DND-41 (cell line): ENCODE data around the gene NDOR1.

ENCODE experiments used
- ATAC-seq: fragments of 200-7000 bp; cut with Tn5 transposase; 3 replicates; pipeline ENCODE4 v1.9.1; 2021; ENCODE audit warnings: low read depth; ENCODE audit not compliant: insufficient read depth
- DNase-seq: peaks from one replicate; pipeline ENCODE4 v3.0.0-alpha.2; 2020
- H2AFZ ChIP-seq: 2 replicates; pipeline ENCODE4 v1.6.0; 2012; ENCODE audit warnings: low read depth, low read length
- H3K27ac ChIP-seq: 2 replicates; pipeline ENCODE4 v1.5.1; 2012; ENCODE audit warnings: low read length, inconsistent platforms
- H3K27me3 ChIP-seq: fragments of 200-600 bp; sonication (generic); 2 replicates; pipeline ENCODE4 v1.6.0; 2012; ENCODE audit warnings: low read length, mild to moderate bottlenecking, inconsistent platforms; ENCODE audit not compliant: insufficient read depth, poor library complexity
- H3K36me3 ChIP-seq: 2 replicates; pipeline ENCODE4 v1.5.1; 2012; ENCODE audit warnings: low read length, inconsistent platforms; ENCODE audit not compliant: insufficient read depth
- H3K4me1 ChIP-seq: 2 replicates; pipeline ENCODE4 v1.5.1; 2012; ENCODE audit warnings: mild to moderate bottlenecking, low read length; ENCODE audit not compliant: insufficient read depth
- H3K4me2 ChIP-seq: 2 replicates; pipeline ENCODE4 v1.6.0; 2012; ENCODE audit warnings: mild to moderate bottlenecking, moderate library complexity, low read length, inconsistent platforms; ENCODE audit not compliant: insufficient read depth
- H3K4me3 ChIP-seq, 2 experiments: fragments of 200-600 bp in 1 of 2; shearing (Covaris generic) in 1 of 2; 2 replicates each; pipeline ENCODE4 v1.5.1; 2012 to 2016; ENCODE audit warnings: inconsistent platforms in 2 of 2, low read length in 2 of 2, mild to moderate bottlenecking in 2 of 2, low read depth in 1 of 2, moderate library complexity in 1 of 2
- H3K79me2 ChIP-seq: 2 replicates; pipeline ENCODE4 v1.6.0; 2012; ENCODE audit warnings: low read length, inconsistent platforms; ENCODE audit not compliant: insufficient read depth
- H3K9ac ChIP-seq: 2 replicates; pipeline ENCODE4 v1.6.0; 2012; ENCODE audit warnings: low read depth, mild to moderate bottlenecking, inconsistent platforms, low read length, moderate library complexity
- H3K9me3 ChIP-seq: 2 replicates; pipeline ENCODE4 v1.5.1; 2012; ENCODE audit warnings: low read length, moderate library complexity, mild to moderate bottlenecking, inconsistent platforms; ENCODE audit not compliant: insufficient read depth, severe bottlenecking
- H4K20me1 ChIP-seq: 2 replicates; pipeline ENCODE4 v1.6.0; 2012; ENCODE audit warnings: low read length; ENCODE audit not compliant: insufficient read depth
- CTCF ChIP-seq: IDR thresholded peaks from 2 replicates; pipeline ENCODE4 v1.5.1; 2012; ENCODE audit warnings: borderline replicate concordance, low read length, moderate library complexity, mild to moderate bottlenecking; ENCODE audit not compliant: poor library complexity, severe bottlenecking; ENCODE audit errors: extremely low read depth
- EZH2 ChIP-seq: IDR thresholded peaks from 3 replicates; pipeline ENCODE4 v1.6.1; 2012; ENCODE audit warnings: borderline replicate concordance, low read depth, mild to moderate bottlenecking, moderate library complexity, low read length, inconsistent platforms; ENCODE audit not compliant: severe bottlenecking

Gene NDOR1

DNA sequence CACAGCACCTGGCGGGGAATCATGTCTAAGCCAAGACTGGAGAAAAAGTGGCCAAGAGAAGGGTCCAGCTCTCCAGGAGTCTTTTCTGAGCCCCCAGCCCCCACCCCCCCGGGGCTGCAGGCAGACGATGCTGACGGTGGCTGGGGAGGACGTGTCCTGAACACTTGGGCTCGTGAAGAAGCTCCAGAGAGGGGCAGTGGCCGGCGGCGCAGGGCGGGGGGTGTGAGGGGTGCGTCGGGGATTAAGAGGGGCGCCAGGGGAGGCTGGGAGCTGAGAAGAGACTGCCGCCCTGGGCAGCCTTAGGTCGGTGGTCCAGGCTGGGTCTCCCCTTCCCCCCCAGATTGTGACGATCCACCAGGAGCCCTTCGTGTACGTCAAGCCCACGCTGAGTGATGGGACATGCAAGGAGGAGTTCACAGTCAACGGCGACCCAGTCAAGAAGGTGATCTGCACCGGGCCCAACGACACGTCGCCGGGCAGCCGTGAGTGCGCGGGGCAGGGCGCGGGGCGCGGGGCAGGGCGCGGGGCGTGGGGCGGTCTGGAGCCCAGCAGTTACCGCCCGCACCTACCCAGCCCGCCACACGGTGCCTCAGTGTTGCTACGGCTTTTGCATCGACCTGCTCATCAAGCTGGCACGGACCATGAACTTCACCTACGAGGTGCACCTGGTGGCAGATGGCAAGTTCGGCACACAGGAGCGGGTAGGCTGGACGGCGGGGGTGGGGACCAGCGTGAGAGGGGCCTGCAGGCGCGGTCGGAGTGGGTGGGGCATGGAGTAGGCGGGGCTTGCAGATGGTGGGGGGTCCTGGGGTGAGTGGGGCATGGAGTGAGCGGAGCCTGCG is 44.6 kb upstream of the NDOR1 start:
- Histone ChIP-seq H3K4me1 (no peaks in the 10 kb centered on the region), H3K79me2 (no peaks in the 10 kb centered on the region), H3K27me3 (no peaks in the 10 kb centered on the region), H3K4me3 (no peak overlapping the region), H3K4me2 (no peak overlapping the region), H3K9ac (no peak overlapping the region), H2AFZ (no peak overlapping the region), H3K36me3 (no peaks in the 10 kb centered on the region), H3K27ac (no peak overlapping the region), H4K20me1 (peaks cover 9% of the 10 kb centered on the region; the same call in 1 of the 2 replicates), H3K9me3 (no peaks in the 10 kb centered on the region)
- TF ChIP-seq EZH2 (no peak), CTCF (no peak)
- ATAC-seq, result no peak
- no peak for DNase-seq

DNA sequence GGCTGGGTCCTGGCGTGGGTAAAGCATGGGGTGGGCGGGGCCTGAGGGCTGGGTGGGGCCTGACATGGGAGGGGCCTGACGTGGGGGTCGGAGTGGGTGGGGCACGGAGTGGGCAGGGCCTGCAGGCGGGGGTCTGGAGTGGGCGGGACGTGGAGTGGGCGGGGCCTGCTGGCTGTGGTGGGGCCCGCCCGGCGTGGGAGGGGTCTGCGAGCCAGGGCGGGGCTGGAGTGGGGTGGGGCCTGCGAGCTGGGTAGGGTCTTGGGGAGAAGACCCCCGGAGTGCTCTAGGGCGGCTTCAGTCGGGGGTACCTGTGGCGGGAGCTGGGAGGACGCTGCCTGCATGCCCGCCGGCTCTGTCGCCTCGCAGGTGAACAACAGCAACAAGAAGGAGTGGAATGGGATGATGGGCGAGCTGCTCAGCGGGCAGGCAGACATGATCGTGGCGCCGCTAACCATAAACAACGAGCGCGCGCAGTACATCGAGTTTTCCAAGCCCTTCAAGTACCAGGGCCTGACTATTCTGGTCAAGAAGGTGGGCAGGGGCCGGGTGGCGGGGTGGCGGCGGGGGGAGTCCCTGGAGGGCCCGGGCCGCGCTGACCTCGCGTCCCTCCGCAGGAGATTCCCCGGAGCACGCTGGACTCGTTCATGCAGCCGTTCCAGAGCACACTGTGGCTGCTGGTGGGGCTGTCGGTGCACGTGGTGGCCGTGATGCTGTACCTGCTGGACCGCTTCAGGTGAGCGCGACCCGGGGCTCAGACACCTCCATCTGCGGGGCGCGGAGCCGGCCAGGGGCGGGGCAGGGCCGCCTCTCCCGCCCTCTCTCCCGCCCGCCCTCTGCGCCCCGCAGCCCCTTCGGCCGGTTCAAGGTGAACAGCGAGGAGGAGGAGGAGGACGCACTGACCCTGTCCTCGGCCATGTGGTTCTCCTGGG is 43.7 kb upstream of the NDOR1 start:
- no peaks in the 10 kb centered on the region for H3K36me3 ChIP-seq
- ATAC-seq (no peak), DNase-seq (no peak)
- no peaks in the 10 kb centered on the region for H3K4me1 ChIP-seq
- H3K9ac ChIP-seq, result no peak overlapping the region
- H3K4me2 ChIP-seq, result no peak overlapping the region
- peaks cover 9% of the 10 kb centered on the region; the same call in 1 of the 2 replicates for H4K20me1 ChIP-seq
- TF ChIP-seq EZH2 (no peak), CTCF (no peak)
- H3K9me3 ChIP-seq, result no peaks in the 10 kb centered on the region
- H2AFZ ChIP-seq, result no peak overlapping the region
- no peak overlapping the region for H3K27ac ChIP-seq
- H3K79me2 ChIP-seq, result no peaks in the 10 kb centered on the region
- peaks cover 3% of the 10 kb centered on the region for H3K27me3 ChIP-seq
- no peak overlapping the region for H3K4me3 ChIP-seq

GRCh38 chr9:137162505-137163364 is 42.8 kb upstream of the NDOR1 start:
- DNase-seq (no peak), ATAC-seq (no peak)
- Histone ChIP-seq H3K9ac (no peak overlapping the region), H4K20me1 (peaks cover 3% of the 10 kb centered on the region; the same call in 1 of the 2 replicates), H3K9me3 (no peaks in the 10 kb centered on the region), H3K4me1 (no peaks in the 10 kb centered on the region), H3K27me3 (peaks cover 12% of the 10 kb centered on the region), H3K36me3 (no peaks in the 10 kb centered on the region), H3K79me2 (no peaks in the 10 kb centered on the region), H3K27ac (no peak overlapping the region), H2AFZ (no peak overlapping the region), H3K4me3 (no peak overlapping the region), H3K4me2 (no peak overlapping the region)
- TF ChIP-seq EZH2 (no peak), CTCF (no peak)
